Measurements from ENCODE around the gene LRP5.

- TF ChIP-seq CTCF (IDR thresholded peaks at IDR 0.05): no peak
- TF ChIP-seq POLR2A (IDR thresholded peaks at IDR 0.05): no peak
Measured at GRCh38 chr11:68340784-68341556, 28.6 kb downstream of the LRP5 start.

Measured in thyroid gland (tissue), 4 donors.